Stimulated activated CD4-positive, alpha-beta T cell treated with anti-CD3 and anti-CD28 coated beads, TNF-alpha, amount 100 ng/mL, for 24 hours (primary cell): Measurements from ENCODE around the gene ZNF497.

Source experiments
- DNase-seq, 3 experiments: peaks; one replicate each; pipeline ENCODE4 v3.0.0-alpha.2; 2020; ENCODE audit warnings: low read depth in 3 of 3

ZNF497 gene

GRCh38 chr19:58310685-58311084 lies 51.9 kb downstream of the ZNF497 start:
- peak in 1 of 3 experiments; percentile 16 for DNase-seq

DNA sequence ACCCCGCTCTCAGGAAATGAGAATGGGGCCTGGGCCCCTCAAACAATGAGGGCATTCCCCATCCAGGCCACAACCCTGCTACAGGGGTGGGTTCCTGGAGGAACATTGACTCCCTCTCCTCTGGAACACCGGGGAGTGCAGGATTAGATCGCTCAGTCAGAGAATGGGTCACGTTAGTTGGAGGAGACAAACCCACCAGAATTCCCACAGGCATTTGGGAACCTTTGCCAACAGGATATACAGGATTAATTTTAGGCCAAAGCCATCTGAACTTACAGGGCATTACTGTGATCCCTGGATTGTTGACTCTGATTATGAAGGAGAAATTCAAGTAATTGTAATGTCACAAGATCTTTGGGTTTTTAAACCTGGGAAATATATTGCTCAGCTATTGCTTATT lies 54.8 kb downstream of the ZNF497 start:
- DNase-seq, result no peak

DNA sequence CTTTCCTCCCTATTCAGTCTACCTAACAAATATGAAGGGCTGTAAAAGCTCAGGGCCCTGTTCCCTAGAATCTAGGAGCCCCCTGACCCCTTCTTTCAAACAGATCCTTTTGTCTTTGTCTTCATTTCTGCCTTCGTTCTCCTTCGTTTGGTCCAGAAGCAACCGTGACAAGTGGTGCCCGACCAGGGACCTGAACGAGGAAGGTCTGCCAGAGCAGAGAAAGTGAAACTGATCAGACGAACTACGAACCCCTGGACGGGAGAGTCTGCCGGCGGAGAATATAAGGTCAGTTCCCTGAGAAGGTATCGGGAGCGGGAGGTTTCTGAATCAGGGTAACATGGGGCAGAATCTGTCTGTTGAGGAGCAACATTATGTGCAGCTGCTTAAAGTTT lies 56.6 kb downstream of the ZNF497 start:
- DNase-seq, result no peak

- peak; percentile 88 to 94 (median 91) for DNase-seq
Observed at GRCh38 chr19:58305065-58305931, 57.3 kb downstream of the ZNF497 start, which contains the start of gene ERVK3-1. Gene ERVK3-1, plus strand, starts transcription at chr19:58305377. Its CDS starts 6,792 bp downstream, at chr19:58312169.

DNA sequence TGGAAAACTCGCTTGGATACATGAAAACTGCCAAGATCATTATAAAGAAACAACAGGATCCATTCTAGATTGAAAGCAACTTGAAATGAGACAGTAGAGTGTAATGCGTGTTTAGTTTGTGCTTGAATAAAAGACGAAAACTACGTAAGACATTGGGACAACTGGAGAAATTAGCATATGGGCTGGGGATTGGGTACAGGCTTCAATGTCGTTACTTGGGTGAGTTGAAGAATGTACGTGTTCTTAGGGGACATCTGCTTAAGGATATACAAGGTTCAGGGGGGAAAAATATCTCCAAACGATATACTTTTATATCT lies 57.8 kb downstream of the ZNF497 start:
- no peak for DNase-seq
